ENCODE measurements around the gene DDX47.
A peak's percentile ranks its signal among the peaks of the same experiment; 100 is the strongest.

Gene DDX47

GRCh38 chr12:12786706-12787601 lies 26.2 kb upstream of the DDX47 start:
- peak; percentile 94 for ATAC-seq
- TF ChIP-seq CREB5 (CRISPR knock-in tag; IDR thresholded peaks at IDR 0.05; ENCODE audit: low read depth) (no peak), SNAI2 (CRISPR knock-in tag; IDR thresholded peaks at IDR 0.05) (peak; percentile 55; the same call in 1 of the 2 replicates), ZFP3 (CRISPR knock-in tag; IDR thresholded peaks at IDR 0.05) (no peak), OSR1 (CRISPR knock-in tag; IDR thresholded peaks at IDR 0.05) (no peak), ZNF565 (CRISPR knock-in tag; conservative IDR thresholded peaks at IDR 0.05; ENCODE audit: low read depth) (no peak), CSDC2 (CRISPR knock-in tag; IDR thresholded peaks at IDR 0.05) (0 out of 2 replicates have a peak, but pooled peaks have one; percentile 39), ZFP30 (CRISPR knock-in tag; IDR thresholded peaks at IDR 0.05) (no peak)

- no peak for ATAC-seq
Observed at GRCh38 chr12:12788131-12788530, 25.0 kb upstream of the DDX47 start.

More at GRCh38 chr12:12788131-12788530, 25.0 kb upstream of the DDX47 start:
- TF ChIP-seq ZNF70 (CRISPR knock-in tag; IDR thresholded peaks at IDR 0.05) = no peak
- TF ChIP-seq ISL1 (CRISPR knock-in tag; IDR thresholded peaks at IDR 0.05) = no peak
- no peak for TF ChIP-seq SNAI2 (CRISPR knock-in tag; IDR thresholded peaks at IDR 0.05)
- TF ChIP-seq ESRRG (CRISPR knock-in tag; IDR thresholded peaks at IDR 0.05) = no peak
- TF ChIP-seq TCF4 (CRISPR knock-in tag; IDR thresholded peaks at IDR 0.05; ENCODE audit: borderline replicate concordance) = no peak
- no peak for TF ChIP-seq RARB (CRISPR knock-in tag; IDR thresholded peaks at IDR 0.05)
- no peak for TF ChIP-seq PATZ1 (CRISPR knock-in tag; IDR thresholded peaks at IDR 0.05; ENCODE audit: borderline replicate concordance)
- TF ChIP-seq GLIS3 (CRISPR knock-in tag; IDR thresholded peaks at IDR 0.05) = no peak
- no peak for TF ChIP-seq CSDC2 (CRISPR knock-in tag; IDR thresholded peaks at IDR 0.05)
- TF ChIP-seq ZFP30 (CRISPR knock-in tag; IDR thresholded peaks at IDR 0.05) = no peak
- TF ChIP-seq PPARA (CRISPR knock-in tag; IDR thresholded peaks at IDR 0.05; ENCODE audit: borderline replicate concordance) = no peak
- TF ChIP-seq TOX (CRISPR knock-in tag; IDR thresholded peaks at IDR 0.05; ENCODE audit: borderline replicate concordance) = no peak
- TF ChIP-seq ARNTL (CRISPR knock-in tag; IDR thresholded peaks at IDR 0.05; ENCODE audit: borderline replicate concordance, low read depth) = no peak
- no peak for TF ChIP-seq ZNF8 (CRISPR knock-in tag; IDR thresholded peaks at IDR 0.05)
- no peak for TF ChIP-seq POU6F1 (CRISPR knock-in tag; IDR thresholded peaks at IDR 0.05; ENCODE audit: borderline replicate concordance, low read depth)
- no peak for TF ChIP-seq CREB5 (CRISPR knock-in tag; IDR thresholded peaks at IDR 0.05; ENCODE audit: low read depth)
- TF ChIP-seq ZNF565 (CRISPR knock-in tag; conservative IDR thresholded peaks at IDR 0.05; ENCODE audit: low read depth) = no peak
- TF ChIP-seq BACH2 (CRISPR knock-in tag; IDR thresholded peaks at IDR 0.05; ENCODE audit: borderline replicate concordance) = no peak
- no peak for TF ChIP-seq TSHZ2 (CRISPR knock-in tag; IDR thresholded peaks at IDR 0.05)
- no peak for TF ChIP-seq OSR1 (CRISPR knock-in tag; IDR thresholded peaks at IDR 0.05)
